ENCODE results near the gene ADD2.
"Not testable (repeated sequence)": the region's sequence is repeated elsewhere in the genome, so short reads cannot be mapped to it uniquely, and the experiment has no call there.

The ADD2 gene, protein sequence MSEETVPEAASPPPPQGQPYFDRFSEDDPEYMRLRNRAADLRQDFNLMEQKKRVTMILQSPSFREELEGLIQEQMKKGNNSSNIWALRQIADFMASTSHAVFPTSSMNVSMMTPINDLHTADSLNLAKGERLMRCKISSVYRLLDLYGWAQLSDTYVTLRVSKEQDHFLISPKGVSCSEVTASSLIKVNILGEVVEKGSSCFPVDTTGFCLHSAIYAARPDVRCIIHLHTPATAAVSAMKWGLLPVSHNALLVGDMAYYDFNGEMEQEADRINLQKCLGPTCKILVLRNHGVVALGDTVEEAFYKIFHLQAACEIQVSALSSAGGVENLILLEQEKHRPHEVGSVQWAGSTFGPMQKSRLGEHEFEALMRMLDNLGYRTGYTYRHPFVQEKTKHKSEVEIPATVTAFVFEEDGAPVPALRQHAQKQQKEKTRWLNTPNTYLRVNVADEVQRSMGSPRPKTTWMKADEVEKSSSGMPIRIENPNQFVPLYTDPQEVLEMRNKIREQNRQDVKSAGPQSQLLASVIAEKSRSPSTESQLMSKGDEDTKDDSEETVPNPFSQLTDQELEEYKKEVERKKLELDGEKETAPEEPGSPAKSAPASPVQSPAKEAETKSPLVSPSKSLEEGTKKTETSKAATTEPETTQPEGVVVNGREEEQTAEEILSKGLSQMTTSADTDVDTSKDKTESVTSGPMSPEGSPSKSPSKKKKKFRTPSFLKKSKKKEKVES

GRCh38 chr2:70767699-70768589, at the start of gene ADD2:
Gene ADD2, minus strand, starts transcription at chr2:70768200. Its CDS starts 61,792 bp downstream, at chr2:70706408.
- FAIRE-seq (no peak), DNase-seq (ENCODE audit: extremely low spot score, insufficient read length, low read depth) (no peak)

DNA sequence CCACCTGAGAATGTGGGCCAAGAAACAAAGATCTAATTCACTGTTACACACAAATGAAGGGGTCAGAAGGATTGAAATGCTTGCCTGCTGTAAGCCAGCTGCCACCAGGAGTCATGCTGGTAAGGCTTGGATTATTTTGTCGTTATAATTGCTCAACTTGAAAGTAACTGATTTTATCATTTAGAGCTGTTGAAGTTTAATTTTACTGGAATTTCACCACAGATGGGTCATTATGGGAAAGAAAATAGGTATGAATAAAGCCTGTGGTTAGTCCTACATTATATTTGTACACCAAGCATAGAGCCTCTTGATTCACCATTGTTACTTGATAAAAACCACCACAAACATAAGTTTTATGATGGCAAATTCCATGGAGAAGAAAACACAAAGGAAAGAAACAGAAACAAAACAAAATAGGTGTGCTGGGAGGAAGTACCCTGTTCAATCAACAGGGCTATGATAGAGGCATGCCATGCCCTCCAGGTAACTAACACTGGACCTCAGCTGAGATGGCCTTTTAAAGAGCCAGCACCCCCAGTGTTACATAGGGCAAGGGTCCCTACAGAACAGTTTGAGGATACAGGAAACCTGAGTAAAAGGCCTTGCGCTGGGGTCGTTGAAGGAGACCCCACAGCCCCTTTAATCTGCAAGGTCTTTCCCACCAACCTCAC, 49.4 kb upstream of the ADD2 start:
- no peak for FAIRE-seq

DNA sequence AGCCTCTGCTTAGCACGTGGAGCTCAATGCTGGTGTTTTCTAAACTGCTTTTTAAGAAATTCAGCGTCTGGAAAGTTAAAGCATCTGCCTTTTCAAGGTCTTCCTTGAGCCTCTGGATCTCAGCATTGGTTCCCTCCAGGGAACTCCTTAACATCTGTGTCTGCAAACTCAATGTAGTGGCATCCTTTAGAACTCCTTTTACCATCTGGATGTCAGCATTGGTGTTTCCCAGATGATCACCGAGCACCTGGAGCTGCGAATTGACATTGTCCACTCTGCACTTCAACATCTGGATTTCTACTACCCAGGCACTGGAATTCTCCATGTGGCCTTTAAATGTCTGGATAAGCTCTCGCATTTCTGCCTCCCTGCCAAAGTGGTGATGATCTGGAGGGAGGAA, 48.7 kb upstream of the ADD2 start:
- FAIRE-seq (no peak), DNase-seq (ENCODE audit: extremely low spot score, insufficient read length, low read depth) (no peak)

More for the DNA sequence above, 49.4 kb upstream of the ADD2 start:
- no peak for DNase-seq (ENCODE audit: extremely low spot score, insufficient read length, low read depth)

DNA sequence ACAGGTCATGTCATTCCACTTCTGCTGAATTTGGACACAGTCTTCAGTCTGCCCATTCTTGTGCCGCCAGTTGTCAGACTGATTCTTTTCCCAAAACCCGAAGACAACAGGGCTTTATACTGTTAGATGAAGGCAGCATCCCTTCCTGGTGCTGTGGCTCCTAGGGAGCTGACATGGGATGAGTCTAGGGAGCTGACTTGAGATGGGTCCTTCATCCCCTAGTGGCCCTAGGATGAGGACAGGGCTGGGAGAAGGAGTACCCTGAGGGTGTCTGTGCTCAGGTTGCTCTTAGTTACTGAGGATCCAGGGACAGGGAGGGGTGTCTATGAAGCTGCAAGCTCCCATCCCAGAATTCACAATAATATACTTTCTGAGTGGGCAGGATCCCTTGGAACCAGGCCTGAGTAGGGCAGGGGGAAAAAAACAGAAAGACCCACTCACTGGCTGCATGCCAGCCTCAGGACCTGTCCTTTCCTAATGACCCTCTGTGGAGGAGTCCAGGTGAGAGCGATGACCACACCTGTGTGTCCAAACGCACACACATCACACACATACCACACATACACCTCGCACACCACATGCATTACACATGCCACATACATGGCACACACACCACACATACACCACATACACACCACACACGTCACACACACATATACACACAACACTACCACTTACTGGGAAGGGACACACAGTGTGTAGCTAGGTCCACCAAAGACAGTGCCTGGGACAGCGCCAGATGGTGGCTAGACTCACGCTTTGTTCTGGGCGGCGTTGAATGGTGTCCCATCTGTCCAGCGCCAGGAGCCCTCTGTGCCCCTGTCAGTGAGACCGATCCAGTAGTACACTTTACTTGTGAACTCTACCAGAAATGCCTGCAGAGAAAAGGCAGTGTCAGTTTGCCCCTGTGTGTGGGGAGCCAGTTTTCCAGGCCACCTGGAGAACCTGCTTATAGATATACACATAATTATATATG, 41.3 kb upstream of the ADD2 start:
- DNase-seq (ENCODE audit: extremely low spot score, insufficient read length, low read depth) (no peak), FAIRE-seq (no peak)

DNA sequence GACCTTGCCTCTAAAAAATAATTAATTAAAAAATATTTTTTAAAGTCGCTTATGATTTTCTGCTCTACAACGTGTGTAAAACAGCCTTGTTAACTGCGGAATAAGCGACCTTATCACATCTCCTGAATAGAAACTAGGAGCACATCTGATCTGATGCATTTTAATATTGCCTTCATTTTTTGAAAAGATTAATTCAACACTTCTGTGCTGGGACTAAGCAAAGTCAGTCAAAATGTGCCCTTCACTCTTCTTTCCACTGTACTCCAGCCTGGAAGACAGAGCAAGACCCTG, 39.8 kb upstream of the ADD2 start:
- DNase-seq (ENCODE audit: extremely low spot score, insufficient read length, low read depth): no peak

DNA sequence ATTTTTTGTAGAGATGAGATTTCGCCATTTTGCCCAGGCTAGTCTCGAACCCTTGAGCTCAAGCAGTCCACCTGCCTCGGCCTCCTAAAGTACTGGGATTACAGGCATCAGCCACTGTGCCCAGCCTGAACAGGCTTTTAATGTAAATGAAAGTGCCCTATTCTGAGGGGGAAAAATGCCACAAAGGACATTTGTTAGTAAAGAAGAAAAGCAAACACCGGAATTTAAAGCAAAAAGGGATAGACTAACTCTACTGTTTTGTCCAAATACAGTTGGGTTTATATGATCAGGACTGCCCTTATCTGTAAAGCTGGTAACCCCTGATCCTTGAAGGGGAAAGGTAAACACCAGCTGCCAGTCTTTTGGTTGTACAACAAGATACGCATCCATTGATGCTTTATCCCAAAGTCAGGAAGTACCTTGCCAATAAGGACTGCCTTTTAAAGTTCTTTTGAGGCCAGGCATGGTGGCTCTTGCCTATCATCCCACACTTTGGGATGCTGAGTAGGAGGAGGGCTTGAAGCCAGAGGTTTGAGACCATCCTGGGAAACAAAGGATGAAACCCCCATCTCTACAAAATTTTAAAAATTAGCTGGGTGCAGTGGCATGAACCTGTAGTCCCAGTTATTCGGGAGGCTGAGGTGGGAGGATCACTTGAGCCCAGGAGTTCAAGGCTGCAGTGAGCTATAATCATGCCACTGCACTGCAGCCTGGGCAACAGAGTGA, 39.3 kb upstream of the ADD2 start:
- no peak for FAIRE-seq
- DNase-seq (ENCODE audit: extremely low spot score, insufficient read length, low read depth): no peak

More for the DNA sequence above, 39.8 kb upstream of the ADD2 start:
- no peak for FAIRE-seq

DNA sequence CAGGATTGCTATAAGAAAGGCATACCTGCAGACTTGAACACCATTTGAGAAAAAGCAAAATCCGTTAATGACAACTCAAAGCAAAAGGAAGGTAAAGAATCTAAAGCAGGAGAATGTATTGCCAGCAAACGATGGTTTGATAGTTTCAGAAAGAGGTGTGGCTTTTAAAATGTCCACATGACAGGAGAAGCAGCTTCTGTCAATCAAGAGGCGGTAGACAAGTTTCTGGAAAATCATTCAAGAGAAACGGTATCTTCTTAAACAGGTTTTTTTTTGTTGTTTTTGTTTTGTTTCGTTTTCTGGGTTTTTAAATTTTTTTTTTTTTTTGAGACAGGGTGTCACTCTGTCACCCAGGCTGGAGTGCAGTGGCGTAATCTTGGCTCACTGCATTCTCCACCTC, 38.6 kb upstream of the ADD2 start:
- no peak for FAIRE-seq

GRCh38 chr2:70806013-70806412, 38.0 kb upstream of the ADD2 start:
- FAIRE-seq: no peak
- DNase-seq (ENCODE audit: extremely low spot score, insufficient read length, low read depth): no peak

More for the DNA sequence above, 38.6 kb upstream of the ADD2 start:
- no peak for DNase-seq (ENCODE audit: extremely low spot score, insufficient read length, low read depth)

DNA sequence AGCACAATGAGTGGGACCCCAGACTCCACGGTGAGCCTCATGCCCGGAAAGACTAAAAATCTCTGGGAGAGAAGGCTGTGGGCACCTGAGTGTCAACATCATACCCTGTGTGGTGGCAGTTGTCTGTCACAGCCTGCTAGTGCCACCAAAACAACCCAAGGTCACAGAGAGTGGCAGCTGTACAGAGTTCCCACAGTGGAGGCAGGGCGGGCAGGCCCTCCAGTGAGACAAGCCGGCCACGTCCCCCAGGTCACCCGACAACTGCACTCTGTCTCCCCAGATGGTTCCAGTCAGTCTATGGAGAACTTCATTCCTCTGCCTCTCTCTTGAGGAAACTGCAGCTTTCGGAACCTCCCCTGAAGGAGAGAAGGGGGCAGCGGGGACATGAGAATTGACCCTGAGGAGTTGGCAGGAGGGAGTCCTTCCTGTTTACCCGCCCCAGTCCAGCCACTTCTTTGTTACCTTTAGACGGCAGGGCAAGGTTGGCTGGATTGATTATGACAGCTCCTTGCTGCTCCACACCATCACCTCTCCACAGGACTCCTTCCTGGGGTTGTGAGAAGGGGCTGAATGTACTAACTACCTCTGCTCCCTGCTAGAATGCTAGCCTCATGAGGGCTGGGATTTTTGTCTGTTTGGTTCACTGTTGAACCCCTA, 33.7 kb upstream of the ADD2 start:
- DNase-seq (ENCODE audit: extremely low spot score, insufficient read length, low read depth) (no peak), FAIRE-seq (no peak)

GRCh38 chr2:70799706-70800105, 31.7 kb upstream of the ADD2 start:
- no peak for DNase-seq (ENCODE audit: extremely low spot score, insufficient read length, low read depth)
- no peak for FAIRE-seq

- FAIRE-seq; DNase-seq (ENCODE audit: extremely low spot score, insufficient read length, low read depth): not testable (repeated sequence)
Measured at GRCh38 chr2:70797996-70798395, 30.0 kb upstream of the ADD2 start.

- no peak for DNase-seq (ENCODE audit: extremely low spot score, insufficient read length, low read depth)
- no peak for FAIRE-seq
Measured at GRCh38 chr2:70797506-70797905, 29.5 kb upstream of the ADD2 start.

DNA sequence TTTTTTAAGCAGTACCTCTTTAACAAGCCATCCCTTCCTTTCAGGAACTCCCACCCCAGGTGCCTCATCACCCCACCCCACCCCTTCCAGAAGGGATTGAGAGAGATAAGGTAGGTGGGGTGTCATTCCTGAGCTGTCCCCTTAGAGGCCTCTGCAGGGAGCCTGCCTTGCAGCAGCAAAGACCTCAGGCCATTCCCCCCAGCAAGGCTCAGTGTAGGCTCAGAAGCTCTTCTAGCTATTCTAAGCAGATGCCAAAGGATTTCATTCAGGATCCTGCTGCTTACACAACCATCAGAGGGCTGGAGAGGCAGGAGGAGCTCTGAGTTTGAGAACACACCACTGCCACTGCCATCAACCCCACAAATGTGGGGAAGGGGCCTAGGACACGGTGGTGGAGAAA, 28.3 kb upstream of the ADD2 start:
- DNase-seq (ENCODE audit: extremely low spot score, insufficient read length, low read depth) (no peak), FAIRE-seq (no peak)

GRCh38 chr2:70795164-70795995, 27.4 kb upstream of the ADD2 start:
- FAIRE-seq: no peak

GRCh38 chr2:70793450-70793849, 25.4 kb upstream of the ADD2 start:
- FAIRE-seq: no peak

More at GRCh38 chr2:70795164-70795995, 27.4 kb upstream of the ADD2 start:
- no peak for DNase-seq (ENCODE audit: extremely low spot score, insufficient read length, low read depth)

DNA sequence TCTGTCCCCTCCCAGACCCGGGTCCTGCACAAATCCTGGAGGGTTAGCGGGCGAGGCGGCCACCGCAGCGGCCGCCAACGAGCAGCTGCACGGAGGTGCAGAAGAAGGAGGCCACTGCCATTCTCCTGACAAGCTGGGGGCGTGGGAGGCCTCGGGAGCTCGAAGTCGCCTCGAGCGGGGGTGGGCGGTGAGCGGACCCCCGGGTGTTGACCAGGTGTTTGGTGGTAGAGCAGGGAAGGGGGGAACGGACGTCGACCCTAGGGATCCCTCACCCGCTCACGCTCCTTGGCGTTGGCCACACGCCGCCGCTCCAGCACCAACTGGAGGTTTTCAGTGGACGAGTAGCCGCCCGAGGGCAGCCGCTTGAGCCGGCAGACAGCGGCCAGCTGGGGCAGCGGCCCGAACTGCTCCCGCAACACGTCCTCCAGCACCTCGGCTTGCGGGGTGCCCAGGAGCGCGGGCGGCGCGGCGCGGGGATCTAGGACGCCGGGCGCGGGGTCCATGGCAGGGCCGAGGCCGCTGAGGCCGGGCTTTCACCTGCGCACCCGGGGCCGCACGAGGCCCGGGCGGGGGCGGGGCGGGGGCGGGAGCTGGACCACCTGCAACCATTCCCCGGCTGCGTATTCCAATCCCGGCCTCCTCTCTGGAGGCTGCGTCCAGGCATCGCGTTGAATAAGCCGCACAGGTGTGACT, 22.3 kb upstream of the ADD2 start, which contains the start of gene FIGLA:
FIGLA (minus strand) TSS at position 508 of the 693 bp plus-strand sequence; CDS start at position 503, 5 bp downstream.
- no peak for FAIRE-seq
- no peak for DNase-seq (ENCODE audit: extremely low spot score, insufficient read length, low read depth)

More at GRCh38 chr2:70793450-70793849, 25.4 kb upstream of the ADD2 start:
- no peak for DNase-seq (ENCODE audit: extremely low spot score, insufficient read length, low read depth)
